ENCODE data around the gene EPB41L4A.

Gene EPB41L4A

DNA sequence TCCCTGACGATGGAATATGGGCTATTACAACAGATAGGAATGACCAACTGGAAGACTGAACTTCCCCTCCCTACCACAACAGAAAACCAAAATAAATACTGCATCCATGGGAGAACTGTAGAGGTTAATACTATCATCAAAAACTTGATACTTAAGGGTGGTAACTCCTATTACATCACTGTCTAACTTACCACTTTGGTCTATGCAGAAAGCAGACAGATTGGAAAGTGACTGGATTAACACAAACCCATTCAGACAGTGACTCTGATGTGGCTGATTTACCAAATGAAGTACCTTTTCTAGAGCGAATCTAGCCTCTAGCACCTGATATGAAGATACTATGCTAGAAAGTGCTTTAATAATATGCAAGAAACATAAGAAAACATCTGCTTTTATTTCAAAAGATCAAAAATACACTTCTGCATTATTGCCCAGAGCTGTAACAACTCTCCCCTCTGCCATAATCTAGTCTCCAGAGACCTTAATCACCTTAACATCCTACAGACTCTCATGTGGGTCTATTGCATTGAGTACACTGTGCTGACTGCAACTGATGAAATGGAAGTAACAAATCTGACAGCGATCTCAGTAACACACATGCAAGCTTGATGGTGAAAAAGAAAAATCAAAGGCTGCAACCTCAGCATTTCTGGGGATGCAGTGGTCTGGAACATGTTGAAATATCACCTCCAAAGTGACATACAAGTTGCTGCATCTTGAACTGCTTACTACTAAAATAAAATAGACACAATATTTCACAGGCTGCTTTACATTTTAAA is 62.7 kb downstream of the EPB41L4A start (continued):
- no peak for TF ChIP-seq ZNF155 (tag by site-specific recombination; IDR thresholded peaks at IDR 0.05)
- no peak for TF ChIP-seq KLF1 (tag by site-specific recombination; IDR thresholded peaks at IDR 0.05)
- TF ChIP-seq, protein P1, sequence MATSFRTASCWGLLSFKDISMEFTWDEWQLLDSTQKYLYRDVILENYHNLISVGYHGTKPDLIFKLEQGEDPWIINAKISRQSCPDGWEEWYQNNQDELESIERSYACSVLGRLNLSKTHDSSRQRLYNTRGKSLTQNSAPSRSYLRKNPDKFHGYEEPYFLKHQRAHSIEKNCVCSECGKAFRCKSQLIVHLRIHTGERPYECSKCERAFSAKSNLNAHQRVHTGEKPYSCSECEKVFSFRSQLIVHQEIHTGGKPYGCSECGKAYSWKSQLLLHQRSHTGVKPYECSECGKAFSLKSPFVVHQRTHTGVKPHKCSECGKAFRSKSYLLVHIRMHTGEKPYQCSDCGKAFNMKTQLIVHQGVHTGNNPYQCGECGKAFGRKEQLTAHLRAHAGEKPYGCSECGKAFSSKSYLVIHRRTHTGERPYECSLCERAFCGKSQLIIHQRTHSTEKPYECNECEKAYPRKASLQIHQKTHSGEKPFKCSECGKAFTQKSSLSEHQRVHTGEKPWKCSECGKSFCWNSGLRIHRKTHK (tag by site-specific recombination; IDR thresholded peaks at IDR 0.05), result no peak
- TF ChIP-seq, protein P2, sequence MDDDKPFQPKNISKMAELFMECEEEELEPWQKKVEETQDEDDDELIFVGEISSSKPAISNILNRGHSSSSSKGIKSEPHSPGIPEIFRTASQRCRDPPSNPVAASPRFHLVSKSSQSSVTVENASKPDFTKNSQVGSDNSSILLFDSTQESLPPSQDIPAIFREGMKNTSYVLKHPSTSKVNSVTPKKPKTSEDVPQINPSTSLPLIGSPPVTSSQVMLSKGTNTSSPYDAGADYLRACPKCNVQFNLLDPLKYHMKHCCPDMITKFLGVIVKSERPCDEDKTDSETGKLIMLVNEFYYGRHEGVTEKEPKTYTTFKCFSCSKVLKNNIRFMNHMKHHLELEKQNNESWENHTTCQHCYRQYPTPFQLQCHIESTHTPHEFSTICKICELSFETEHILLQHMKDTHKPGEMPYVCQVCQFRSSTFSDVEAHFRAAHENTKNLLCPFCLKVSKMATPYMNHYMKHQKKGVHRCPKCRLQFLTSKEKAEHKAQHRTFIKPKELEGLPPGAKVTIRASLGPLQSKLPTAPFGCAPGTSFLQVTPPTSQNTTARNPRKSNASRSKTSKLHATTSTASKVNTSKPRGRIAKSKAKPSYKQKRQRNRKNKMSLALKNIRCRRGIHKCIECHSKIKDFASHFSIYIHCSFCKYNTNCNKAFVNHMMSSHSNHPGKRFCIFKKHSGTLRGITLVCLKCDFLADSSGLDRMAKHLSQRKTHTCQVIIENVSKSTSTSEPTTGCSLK (tag by site-specific recombination; IDR thresholded peaks at IDR 0.05), result no peak
- no peak for TF ChIP-seq SALL2 (tag by site-specific recombination; IDR thresholded peaks at IDR 0.05; ENCODE audit: borderline replicate concordance)
- TF ChIP-seq SCRT1 (tag by site-specific recombination; IDR thresholded peaks at IDR 0.05; ENCODE audit: borderline replicate concordance), result no peak

DNA sequence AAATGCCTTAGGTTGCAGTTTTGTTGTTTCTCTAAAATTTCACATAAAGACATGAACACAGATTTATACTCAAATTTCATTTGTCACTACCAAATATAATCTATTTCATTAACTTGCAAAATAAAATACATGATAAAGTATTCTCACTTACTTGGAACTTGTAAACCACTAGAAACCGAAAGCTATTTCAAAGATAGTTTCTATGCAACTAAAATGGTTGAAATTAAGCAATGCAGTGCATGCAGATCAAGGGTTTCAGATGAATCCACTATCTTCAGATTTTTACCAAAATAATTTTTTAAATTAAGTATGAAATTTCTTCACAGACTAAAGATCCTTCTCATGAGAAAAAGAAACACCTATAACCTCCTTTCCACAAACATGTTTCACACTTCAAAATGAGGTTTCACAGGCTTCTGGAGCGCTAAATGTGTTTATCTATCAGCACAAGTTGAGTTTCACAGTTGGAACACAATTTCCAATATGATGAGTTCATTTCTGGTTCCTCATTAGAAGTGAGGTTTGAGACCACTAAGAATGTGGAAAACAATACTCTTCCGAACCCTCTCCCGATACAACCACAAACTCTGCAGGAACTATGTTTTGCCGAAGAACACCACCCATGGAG is 63.9 kb downstream of the EPB41L4A start:
- Histone ChIP-seq H3K36me3 (ENCODE audit: control insufficient read depth in 2 of 2, insufficient read depth in 1 of 2, low read length in 2 of 2) (no peaks in the 10 kb centered on the region), H3K4me1 (ENCODE audit: control insufficient read depth, insufficient read depth, low read length) (no peaks in the 10 kb centered on the region), H3K4me3 (ENCODE audit: low read depth, low read length) (no peak overlapping the region), H3K9me3 (ENCODE audit: control insufficient read depth, insufficient read depth, low read depth, low read length) (no peaks in the 10 kb centered on the region), H3K27ac (ENCODE audit: extremely low read depth, low read depth, low read length) (no peak overlapping the region)
- CTCF ChIA-PET, result no interaction called here
- no peak for TF ChIP-seq ZNF48 (tag by site-specific recombination; IDR thresholded peaks at IDR 0.05)
- TF ChIP-seq, protein P3, sequence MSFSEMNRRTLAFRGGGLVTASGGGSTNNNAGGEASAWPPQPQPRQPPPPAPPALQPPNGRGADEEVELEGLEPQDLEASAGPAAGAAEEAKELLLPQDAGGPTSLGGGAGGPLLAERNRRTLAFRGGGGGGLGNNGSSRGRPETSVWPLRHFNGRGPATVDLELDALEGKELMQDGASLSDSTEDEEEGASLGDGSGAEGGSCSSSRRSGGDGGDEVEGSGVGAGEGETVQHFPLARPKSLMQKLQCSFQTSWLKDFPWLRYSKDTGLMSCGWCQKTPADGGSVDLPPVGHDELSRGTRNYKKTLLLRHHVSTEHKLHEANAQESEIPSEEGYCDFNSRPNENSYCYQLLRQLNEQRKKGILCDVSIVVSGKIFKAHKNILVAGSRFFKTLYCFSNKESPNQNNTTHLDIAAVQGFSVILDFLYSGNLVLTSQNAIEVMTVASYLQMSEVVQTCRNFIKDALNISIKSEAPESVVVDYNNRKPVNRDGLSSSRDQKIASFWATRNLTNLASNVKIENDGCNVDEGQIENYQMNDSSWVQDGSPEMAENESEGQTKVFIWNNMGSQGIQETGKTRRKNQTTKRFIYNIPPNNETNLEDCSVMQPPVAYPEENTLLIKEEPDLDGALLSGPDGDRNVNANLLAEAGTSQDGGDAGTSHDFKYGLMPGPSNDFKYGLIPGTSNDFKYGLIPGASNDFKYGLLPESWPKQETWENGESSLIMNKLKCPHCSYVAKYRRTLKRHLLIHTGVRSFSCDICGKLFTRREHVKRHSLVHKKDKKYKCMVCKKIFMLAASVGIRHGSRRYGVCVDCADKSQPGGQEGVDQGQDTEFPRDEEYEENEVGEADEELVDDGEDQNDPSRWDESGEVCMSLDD (tag by site-specific recombination; IDR thresholded peaks at IDR 0.05), result no peak
- no peak for TF ChIP-seq TRIM28 (IDR thresholded peaks at IDR 0.05; ENCODE audit: borderline replicate concordance, low read length)
- TF ChIP-seq ZNF366 (tag by site-specific recombination; conservative IDR thresholded peaks at IDR 0.05), result no peak
- no peak for TF ChIP-seq ZNF776 (tag by site-specific recombination; IDR thresholded peaks at IDR 0.05; ENCODE audit: borderline replicate concordance)
- TF ChIP-seq ZNF10 (tag by site-specific recombination; IDR thresholded peaks at IDR 0.05), result no peak
- TF ChIP-seq ZNF626 (tag by site-specific recombination; IDR thresholded peaks at IDR 0.05), result no peak
- no peak for TF ChIP-seq ZNF600 (tag by site-specific recombination; IDR thresholded peaks at IDR 0.05)
- TF ChIP-seq, protein P4, sequence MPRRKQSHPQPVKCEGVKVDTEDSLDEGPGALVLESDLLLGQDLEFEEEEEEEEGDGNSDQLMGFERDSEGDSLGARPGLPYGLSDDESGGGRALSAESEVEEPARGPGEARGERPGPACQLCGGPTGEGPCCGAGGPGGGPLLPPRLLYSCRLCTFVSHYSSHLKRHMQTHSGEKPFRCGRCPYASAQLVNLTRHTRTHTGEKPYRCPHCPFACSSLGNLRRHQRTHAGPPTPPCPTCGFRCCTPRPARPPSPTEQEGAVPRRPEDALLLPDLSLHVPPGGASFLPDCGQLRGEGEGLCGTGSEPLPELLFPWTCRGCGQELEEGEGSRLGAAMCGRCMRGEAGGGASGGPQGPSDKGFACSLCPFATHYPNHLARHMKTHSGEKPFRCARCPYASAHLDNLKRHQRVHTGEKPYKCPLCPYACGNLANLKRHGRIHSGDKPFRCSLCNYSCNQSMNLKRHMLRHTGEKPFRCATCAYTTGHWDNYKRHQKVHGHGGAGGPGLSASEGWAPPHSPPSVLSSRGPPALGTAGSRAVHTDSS (tag by site-specific recombination; IDR thresholded peaks at IDR 0.05), result no peak
- no peak for TF ChIP-seq GFI1B (tag by site-specific recombination; IDR thresholded peaks at IDR 0.05)
- TF ChIP-seq EGR2 (tag by site-specific recombination; IDR thresholded peaks at IDR 0.05; ENCODE audit: low read depth), result no peak
- TF ChIP-seq ZNF214 (tag by site-specific recombination; IDR thresholded peaks at IDR 0.05; ENCODE audit: borderline replicate concordance), result no peak
- no peak for TF ChIP-seq KLF9 (tag by site-specific recombination; IDR thresholded peaks at IDR 0.05; ENCODE audit: low read depth)
- no peak for TF ChIP-seq ZNF2 (tag by site-specific recombination; IDR thresholded peaks at IDR 0.05)
- no peak for TF ChIP-seq ZFP69B (tag by site-specific recombination; IDR thresholded peaks at IDR 0.05)
- TF ChIP-seq, protein P2 (tag by site-specific recombination; IDR thresholded peaks at IDR 0.05), result no peak
- TF ChIP-seq MZF1 (tag by site-specific recombination; IDR thresholded peaks at IDR 0.05; ENCODE audit: borderline replicate concordance), result no peak
- no peak for TF ChIP-seq WT1 (tag by site-specific recombination; IDR thresholded peaks at IDR 0.05)
- POLR2A ChIA-PET, result no interaction called here

Measured in HEK293 (cell line).